ENCODE data around the gene HS3ST4.

DNA sequence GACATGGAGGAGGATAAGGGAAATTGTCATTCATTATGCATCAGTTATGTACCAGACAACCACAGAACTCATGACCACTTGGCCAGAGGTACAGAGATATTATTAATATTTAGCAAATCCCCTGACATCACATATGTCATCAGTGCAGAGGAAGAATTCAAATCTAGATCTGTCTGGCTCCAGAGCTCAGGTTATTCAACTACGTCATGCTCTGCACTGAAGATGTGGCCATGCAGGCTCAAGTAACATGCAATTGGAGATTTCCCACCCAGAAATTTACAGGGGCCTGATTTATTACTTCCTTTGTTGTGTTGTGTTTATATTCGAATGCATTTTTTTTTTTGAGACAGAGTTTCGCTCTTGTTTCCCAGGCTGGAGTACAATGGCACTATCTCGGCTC lies 224.3 kb downstream of the HS3ST4 start:
- TF ChIP-seq POLR2AphosphoS5 (IDR thresholded peaks at IDR 0.05) (no peak), EZH2 (IDR thresholded peaks at IDR 0.05; ENCODE audit: borderline replicate concordance, insufficient read depth, low read length, poor library complexity, severe bottlenecking) (no peak), EP300 (conservative IDR thresholded peaks at IDR 0.05; ENCODE audit: poor library complexity, severe bottlenecking) (no peak), RAD21 (conservative IDR thresholded peaks at IDR 0.05) (no peak), MXI1 (conservative IDR thresholded peaks at IDR 0.05; ENCODE audit: poor library complexity, severe bottlenecking) (no peak), SMC3 (conservative IDR thresholded peaks at IDR 0.05; ENCODE audit: poor library complexity) (no peak), TAF1 (IDR thresholded peaks at IDR 0.05; ENCODE audit: low read depth) (no peak)
- TF ChIP-seq, protein P1, sequence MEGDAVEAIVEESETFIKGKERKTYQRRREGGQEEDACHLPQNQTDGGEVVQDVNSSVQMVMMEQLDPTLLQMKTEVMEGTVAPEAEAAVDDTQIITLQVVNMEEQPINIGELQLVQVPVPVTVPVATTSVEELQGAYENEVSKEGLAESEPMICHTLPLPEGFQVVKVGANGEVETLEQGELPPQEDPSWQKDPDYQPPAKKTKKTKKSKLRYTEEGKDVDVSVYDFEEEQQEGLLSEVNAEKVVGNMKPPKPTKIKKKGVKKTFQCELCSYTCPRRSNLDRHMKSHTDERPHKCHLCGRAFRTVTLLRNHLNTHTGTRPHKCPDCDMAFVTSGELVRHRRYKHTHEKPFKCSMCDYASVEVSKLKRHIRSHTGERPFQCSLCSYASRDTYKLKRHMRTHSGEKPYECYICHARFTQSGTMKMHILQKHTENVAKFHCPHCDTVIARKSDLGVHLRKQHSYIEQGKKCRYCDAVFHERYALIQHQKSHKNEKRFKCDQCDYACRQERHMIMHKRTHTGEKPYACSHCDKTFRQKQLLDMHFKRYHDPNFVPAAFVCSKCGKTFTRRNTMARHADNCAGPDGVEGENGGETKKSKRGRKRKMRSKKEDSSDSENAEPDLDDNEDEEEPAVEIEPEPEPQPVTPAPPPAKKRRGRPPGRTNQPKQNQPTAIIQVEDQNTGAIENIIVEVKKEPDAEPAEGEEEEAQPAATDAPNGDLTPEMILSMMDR (IDR thresholded peaks at IDR 0.05; ENCODE audit: poor library complexity, severe bottlenecking), result no peak
- TF ChIP-seq, protein P2, sequence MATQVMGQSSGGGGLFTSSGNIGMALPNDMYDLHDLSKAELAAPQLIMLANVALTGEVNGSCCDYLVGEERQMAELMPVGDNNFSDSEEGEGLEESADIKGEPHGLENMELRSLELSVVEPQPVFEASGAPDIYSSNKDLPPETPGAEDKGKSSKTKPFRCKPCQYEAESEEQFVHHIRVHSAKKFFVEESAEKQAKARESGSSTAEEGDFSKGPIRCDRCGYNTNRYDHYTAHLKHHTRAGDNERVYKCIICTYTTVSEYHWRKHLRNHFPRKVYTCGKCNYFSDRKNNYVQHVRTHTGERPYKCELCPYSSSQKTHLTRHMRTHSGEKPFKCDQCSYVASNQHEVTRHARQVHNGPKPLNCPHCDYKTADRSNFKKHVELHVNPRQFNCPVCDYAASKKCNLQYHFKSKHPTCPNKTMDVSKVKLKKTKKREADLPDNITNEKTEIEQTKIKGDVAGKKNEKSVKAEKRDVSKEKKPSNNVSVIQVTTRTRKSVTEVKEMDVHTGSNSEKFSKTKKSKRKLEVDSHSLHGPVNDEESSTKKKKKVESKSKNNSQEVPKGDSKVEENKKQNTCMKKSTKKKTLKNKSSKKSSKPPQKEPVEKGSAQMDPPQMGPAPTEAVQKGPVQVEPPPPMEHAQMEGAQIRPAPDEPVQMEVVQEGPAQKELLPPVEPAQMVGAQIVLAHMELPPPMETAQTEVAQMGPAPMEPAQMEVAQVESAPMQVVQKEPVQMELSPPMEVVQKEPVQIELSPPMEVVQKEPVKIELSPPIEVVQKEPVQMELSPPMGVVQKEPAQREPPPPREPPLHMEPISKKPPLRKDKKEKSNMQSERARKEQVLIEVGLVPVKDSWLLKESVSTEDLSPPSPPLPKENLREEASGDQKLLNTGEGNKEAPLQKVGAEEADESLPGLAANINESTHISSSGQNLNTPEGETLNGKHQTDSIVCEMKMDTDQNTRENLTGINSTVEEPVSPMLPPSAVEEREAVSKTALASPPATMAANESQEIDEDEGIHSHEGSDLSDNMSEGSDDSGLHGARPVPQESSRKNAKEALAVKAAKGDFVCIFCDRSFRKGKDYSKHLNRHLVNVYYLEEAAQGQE (IDR thresholded peaks at IDR 0.05; ENCODE audit: borderline replicate concordance), result no peak

Measured in neural cell (in vitro differentiated cells).